GM19324 (cell line): ENCODE measurements around the gene GALK1.
A peak's percentile ranks its signal among the peaks of the same experiment; 100 is the strongest.
"Not testable (repeated sequence)": the region's sequence is repeated elsewhere in the genome, so short reads cannot be mapped to it uniquely, and the experiment has no call there.

Experiments
- ATAC-seq: cut with Tn5 transposase; IDR thresholded peaks from one replicate; pipeline ENCODE4 v1.9.1; 2021; ENCODE audit warnings: mild to moderate bottlenecking, moderate library complexity; ENCODE audit not compliant: unreplicated experiment, low FRiP score

Gene GALK1

DNA sequence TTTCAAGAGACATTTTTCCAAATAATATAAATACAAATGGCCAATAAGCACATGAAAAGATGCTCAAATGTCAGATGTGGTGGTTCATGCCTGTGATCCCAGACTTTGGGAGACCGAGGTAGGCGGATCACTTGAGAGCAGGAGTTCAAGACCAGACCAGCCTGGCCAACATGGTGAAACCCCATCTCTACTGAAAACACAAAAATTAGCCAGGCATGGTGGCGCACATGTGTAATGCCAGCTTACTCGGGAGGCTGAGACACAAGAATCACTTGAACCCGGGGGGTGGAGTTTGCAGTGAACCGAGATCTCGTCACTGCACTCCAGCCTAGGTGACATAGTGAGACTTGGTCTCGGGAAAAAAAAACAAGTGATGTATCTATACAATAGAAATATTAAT lies 2.9 kb upstream of the GALK1 start:
- ATAC-seq, result no peak

DNA sequence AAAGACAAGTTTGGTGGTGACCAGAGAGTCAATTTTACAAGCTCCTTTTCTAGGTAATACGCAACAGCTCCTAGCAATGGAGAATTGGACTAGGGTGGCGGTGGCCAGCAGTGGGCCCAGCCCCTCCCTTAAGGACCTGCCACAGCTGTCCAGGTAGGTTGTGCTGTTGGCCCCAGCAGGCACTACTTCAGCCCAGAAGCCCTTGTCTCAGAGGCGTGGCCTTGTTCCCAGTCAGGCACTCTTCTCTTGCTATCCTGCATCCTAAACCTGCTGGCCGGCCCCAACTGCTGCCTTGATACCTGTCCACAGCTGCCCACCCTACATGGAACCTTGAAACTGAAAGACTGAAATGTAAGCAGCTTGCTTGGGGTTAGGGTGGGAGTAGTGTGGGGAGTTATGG lies 989 bp upstream of the GALK1 start:
- no peak for ATAC-seq

DNA sequence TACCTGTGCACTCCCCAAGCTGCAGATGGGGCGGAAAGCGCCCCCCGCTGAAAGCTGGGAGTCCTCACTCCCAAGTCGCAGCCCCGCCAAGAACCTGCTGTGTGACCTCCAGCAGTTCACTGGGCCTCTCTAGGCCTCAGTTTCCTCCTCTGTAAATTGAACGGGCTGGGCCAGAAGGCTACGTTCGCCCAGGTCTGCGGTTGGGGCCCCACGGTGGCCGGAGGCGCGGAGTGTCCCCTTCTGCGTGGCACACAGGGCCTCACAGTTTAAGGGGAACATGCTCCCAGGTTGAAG lies 628 bp downstream of the GALK1 start:
- ATAC-seq, result no peak

DNA sequence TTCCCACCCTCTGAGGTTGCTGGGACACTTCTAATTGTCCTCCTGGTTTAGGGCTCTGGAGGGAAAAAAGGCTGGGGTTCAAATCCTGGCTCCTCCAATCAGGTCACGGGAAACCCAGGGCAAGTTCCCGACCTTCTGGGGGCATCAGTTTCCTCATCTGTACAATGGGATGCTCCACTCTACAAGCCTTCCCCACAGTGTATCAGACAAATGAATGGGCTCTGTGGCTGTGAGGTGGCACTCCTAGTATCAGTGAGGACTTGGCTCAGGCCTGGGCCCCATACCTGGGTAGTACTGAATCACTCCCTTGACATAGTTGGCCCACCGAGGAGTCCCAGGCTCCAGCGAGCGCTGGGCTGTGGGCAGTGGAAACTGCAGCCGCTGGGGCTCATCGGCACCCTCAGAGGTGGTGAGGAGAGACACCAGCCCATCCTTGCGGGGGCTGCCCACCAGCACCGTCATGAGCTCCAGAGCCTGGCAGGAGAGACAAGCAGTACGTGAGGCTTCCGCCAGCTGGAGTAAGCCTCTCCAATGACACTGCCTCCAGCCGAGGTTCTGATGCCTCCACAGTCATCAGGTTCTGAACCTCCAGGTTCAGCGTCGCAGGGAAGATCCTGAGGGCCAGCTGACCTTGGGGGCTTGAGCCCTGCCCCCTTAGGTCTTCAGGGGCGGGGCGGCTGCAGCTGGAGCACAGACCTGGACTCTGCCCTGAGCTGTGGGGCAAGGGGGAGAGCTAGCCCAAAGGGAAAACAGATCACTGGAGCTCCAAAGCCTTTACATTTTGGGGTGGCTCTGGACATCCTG lies 1.2 kb downstream of the GALK1 start:
- no peak for ATAC-seq

DNA sequence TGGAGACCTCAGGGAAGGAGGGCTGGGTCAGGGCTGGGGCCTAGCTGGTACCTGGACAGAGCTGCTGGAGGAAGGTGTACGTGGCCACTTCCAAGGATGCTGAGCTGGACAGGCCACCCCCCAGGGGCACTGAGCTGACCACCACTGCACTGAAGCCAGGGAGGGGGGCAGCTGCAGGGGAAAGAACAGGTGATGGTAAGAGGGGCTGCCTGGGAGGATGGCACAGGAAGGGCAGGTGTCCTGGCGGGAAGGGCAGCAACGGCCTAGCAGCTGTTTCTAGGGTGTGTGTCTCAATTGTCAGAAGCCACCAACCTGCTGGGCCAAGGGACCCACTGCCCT lies 1.8 kb downstream of the GALK1 start:
- no peak for ATAC-seq

DNA sequence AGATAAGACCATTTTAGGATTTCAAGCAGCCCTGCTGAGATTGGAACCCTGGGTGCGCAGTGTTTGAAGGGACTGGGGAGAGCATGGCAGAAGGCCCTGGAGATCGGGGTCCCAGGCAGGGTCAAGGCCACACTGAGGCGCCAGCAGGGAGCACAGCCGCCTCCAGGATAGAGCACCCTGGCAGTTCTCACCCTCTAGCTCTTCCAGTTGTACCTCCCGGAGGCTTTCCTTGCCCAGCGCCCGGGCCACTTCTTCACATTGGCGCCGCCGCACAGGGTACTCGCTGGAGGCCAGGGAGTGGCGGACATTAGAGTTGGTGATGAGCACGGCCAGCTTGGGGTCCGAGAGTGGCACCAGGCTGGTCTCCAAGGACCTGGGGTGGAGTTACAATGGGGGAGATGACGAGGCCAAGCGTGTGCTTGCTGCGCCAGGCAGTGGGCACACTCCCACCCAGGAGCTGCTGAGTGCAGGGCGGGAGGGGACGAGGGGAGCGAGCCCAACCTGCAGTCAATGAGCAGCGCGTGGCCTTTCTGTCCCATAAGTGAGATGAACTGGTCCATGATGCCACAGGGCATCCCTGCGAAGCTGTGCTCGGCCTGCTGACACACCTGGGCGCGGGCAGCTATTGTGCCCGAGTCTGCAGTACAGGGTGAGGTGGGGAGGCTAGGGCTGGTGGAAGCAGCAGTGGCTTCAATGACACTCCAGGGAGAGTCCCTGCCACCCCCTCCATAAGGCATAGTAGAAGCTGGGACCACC lies 2.3 kb downstream of the GALK1 start:
- no peak for ATAC-seq

DNA sequence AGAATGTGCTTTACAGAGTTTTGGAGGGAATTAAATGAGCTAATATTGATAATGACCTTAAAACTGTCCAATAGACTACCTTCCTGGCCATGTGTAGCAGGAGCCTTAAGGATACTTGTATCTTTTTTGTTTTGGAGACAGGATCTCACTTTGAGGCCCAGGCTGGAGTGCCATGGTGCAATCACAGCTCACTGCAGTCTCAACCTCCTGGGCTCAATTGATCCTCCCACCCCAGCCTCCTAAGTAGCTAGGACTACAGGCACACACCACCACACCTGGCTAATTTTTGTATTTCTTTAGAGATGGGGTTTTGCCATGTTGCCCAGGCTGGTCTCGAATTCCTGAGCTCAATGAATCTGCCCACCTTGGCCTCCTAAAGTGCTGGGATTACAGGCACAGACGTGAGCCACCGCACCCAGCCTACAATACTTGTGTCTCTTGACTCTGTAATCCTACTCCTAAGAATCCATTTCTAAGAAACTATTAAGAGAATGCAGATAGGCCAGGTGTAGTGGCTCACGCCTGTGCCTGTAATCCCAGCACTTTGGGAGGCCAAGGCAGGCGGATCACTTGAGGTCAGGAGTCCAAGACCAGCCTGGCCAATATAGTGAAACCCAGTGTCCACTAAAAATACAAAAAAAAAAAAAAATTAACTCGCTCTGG lies 4.9 kb downstream of the GALK1 start:
- not testable (repeated sequence) for ATAC-seq

DNA sequence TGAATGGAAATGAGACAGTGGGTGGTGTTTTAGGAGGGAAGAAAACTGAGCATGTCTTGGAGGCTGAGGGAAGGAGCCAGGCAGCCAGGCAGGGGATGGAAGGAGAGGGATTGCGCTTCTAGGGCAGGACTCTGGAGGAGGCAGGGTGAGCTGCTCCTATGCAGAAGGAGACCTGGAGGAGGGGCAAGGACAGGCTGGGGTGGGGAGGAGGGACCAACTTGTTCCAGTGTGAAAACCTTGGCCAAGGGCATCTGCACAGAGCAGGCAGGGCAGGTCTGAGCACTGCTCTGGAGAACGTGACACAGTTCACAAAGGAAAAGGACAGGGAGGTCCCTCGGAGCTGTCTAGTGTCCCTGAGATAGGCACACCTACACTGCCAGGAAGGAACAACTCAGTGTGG lies 5.5 kb downstream of the GALK1 start:
- no peak for ATAC-seq

DNA sequence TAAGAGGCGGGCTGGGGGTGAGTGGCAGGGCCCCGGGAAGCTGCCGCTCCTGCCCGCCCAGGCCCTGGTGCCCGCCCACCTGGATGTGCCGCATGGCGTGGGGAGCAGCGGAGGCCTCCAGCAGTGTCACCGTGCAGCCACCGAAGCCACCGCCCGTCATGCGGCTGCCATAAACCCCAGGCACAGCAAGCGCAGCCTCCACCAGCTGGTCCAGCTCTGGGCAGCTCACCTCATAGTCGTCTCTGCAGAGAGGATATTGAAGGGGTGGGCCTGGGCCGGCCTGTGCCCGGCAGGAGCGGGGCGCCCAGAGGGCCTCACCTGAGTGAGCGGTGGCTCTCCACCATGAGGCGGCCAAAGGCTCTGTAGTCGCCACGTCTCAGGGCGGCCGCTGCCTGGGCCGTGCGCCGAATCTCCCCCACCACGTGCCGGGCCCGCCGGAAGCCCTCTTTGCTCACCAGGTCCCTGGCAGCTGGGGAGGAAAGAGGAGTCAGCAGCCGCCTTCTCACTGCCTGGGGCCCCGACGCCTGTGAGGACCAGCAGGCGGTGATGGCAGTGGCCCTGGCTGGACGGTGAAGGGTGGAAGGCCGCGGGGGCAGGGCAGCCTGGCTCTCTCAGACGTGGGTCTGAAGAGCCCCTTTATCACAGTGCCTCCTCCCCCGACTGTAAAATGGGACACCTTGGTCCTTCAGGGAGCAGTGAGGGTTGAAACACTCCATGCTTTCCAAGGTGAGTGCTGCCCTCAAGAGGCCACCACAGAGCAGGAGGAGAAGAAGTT lies 6.7 kb downstream of the GALK1 start:
- ATAC-seq, result no peak

DNA sequence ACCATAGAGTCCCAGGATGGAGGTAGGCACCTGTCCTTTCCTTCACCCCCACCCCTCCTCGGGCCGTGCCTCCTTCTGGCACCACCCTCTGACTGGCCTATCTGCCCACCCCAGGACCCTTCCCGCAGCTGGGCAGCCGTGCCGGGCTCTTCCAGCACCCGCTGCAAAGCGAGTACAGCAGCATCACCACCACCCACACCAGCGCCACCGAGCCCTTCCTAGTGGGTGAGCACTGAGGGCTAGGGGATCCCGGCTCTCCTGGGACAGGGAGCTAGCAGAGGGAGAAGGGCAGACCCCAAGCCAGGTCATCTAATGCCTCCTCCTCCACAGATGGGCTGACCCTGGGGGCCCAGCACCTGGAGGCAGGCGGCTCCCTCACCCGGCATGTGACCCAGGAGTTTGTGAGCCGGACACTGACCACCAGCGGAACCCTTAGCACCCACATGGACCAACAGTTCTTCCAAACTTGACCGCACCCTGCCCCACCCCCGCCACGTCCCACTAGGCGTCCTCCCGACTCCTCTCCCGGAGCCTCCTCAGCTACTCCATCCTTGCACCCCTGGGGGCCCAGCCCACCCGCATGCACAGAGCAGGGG lies 7.8 kb downstream of the GALK1 start:
- no peak for ATAC-seq

DNA sequence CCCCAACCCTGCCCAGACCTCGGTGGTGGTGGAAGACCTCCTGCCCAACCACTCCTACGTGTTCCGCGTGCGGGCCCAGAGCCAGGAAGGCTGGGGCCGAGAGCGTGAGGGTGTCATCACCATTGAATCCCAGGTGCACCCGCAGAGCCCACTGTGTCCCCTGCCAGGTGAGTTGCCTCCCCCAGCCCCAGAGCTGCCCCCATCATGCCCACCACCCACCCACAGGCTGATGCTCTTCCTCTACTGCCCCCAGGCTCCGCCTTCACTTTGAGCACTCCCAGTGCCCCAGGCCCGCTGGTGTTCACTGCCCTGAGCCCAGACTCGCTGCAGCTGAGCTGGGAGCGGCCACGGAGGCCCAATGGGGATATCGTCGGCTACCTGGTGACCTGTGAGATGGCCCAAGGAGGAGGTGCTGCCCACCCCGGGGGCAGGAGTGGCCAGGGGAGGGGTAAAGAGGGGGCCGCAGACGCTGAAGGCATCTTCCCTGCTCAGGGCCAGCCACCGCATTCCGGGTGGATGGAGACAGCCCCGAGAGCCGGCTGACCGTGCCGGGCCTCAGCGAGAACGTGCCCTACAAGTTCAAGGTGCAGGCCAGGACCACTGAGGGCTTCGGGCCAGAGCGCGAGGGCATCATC lies 8.4 kb downstream of the GALK1 start:
- no peak for ATAC-seq

DNA sequence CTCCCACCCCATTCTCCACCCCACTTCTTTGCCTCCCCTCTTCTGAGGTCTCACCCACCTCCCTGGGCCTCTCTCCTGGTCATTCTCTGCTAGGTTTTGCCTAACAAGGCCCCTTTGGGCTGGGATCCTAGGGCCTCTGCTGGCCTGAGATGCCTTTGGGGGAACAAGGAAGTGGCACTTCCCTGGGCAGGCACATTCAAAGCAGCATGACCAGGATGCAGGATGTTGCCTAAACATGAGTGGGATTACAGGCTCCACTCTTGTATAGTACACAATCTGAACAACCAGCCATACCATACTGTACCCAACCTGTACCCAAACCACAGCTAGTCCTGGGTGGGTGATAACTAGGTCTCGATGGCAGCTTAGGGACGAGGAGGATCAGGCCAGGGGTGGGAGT lies 9.0 kb downstream of the GALK1 start:
- no peak for ATAC-seq

DNA sequence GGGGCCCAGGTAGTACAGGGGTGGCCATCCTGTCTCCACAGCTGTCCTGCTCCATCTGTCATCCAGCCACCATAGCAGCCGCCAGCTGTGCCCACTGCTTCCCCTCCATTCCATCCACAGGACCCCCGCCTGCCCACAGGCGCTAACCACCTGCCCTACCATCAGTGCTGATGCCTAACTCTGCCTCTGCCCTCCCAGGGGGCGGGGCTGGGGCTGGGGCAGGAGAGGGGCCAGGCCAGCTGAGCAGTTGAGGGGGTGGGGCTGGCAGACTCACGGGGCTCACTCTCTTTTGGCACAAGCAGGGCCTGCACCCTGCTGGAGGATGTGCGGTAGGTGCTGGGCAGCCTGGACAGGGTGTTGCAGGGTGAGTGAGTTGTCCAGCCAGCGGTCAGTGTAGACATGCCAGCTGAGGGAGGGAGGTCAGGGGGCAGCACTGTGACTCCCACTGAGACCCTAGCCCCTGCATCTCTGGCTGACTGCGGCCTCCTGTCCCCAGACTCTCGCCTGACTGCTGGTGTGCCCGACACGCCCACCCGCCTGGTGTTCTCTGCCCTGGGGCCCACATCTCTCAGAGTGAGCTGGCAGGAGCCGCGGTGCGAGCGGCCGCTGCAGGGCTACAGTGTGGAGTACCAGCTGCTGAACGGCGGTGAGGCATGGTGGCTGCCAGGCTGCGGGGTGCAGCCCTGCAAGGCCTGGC lies 9.6 kb downstream of the GALK1 start:
- ATAC-seq, result no peak

DNA sequence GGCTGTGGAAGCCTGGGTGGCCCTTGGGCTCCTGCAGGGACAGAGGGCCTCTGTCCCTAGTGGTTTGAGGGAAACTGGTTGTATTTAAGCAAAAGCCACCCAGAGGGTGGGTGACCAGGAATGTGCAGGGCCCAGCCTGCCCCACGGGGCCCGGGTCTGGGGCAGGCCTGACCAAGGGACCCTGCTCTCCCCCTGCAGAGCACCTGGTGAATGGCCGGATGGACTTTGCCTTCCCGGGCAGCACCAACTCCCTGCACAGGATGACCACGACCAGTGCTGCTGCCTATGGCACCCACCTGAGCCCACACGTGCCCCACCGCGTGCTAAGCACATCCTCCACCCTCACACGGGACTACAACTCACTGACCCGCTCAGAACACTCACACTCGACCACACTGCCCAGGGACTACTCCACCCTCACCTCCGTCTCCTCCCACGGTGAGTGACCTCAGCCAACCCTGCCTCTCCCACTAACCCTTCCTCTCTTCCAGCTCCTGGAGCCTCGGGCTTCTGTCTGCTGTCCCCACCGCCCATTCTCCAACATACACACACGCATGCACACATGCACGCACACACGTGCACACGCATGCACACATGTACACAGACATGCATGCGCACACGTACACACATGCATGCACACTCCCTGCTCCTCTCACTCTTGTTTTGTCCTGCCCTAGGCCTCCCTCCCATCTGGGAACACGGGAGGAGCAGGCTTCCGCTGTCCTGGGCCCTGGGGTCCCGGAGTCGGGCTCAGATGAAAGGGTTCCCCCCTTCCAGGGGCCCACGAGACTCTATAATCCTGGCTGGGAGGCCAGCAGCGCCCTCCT lies 10.4 kb downstream of the GALK1 start:
- ATAC-seq, result no peak

DNA sequence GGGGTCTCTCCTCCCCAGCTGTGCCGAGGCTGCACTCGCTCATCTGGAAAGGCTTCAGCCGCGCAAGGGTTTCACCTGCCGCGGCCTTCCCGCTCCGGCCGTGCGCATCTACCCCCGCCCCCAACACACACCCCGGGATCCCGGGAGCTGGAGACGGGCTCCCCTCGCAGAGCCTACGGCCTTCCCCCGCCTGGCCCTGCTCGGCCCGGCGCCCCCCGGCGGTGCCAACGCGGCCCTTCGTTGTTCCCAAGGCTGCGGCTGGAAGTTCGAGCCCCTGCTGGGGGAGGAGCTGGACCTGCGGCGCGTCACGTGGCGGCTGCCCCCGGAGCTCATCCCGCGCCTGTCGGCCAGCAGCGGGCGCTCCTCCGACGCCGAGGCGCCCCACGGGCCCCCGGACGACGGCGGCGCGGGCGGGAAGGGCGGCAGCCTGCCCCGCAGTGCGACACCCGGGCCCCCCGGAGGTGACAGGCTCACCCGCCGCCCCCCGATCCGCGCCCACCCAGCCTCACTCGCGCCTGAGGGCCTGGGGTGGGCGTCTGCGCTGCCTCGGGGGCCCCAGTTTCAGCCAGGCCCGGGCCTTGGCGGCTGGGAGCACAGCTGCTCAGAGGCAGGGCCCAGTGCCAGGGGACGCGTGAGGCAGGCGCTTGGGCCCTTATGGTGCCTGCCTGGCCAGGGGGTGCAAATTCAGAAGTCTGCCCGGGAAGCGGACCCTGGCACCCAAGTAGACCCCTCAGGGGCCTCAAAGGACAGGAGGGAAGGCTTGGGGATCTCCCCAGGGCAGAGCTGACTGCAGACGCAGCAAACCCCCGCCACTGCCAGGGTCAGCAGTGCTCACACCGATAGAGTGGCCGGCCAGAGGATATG lies 11.2 kb downstream of the GALK1 start:
- peak; percentile 55 for ATAC-seq

DNA sequence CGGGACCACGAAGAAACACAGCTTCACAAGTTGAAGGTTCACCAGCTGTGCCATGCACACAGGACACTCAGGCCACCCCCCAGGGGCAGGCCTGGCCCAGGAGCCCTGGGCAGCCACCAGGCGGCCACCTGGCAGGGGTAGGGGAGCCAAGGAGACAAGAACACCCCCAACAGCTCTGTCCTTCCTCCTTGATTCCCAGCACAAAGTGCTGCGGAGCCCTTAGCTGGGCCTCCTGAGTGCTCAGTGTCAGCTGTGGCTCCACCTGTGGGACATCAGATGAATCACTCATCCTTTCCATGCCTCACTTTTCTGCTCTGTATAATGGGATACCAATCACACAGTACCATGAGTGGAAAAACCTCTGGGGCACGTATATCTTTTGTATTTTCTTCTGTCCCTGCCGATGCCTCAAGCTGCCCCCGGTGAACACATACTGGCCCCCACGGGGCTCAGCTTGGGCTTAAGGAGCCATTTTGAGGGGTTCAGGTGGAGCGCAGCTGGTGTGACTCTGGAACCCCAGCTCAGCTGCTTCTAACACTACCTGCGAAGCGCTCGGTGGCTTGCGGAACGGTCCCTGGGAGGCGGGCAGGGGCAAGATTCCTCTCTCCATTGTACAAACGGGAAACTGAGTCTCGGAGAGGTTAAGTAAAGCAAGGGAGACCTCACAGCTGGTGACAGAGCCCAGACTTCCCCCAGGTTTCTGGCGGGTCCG lies 12.0 kb downstream of the GALK1 start:
- no peak for ATAC-seq

DNA sequence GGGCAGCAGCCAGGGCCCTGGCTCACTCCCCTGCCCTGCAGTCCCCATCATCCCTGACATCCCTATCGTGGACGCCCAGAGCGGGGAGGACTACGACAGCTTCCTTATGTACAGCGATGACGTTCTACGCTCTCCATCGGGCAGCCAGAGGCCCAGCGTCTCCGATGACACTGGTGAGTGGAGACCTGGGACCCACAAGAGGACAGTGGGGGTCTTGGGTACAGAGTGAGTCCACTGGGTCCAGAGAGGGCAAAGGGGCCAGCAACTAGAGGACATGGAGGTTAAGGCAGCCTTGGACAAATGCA lies 12.6 kb downstream of the GALK1 start:
- ATAC-seq, result no peak
